HEK293 (cell line): ENCODE results near the gene PIK3R6.

Source experiments
- ATF2 ChIP-seq: fragments of 450-650 bp; formaldehyde crosslinking; IDR thresholded peaks from 2 replicates; pipeline ENCODE4 v1.5.1; 2016; ENCODE audit warnings: missing biosample characterization, missing genetic modification characterization, low read depth
- CTCF ChIP-seq: fragments of 450-650 bp; formaldehyde crosslinking; IDR thresholded peaks from 2 replicates; pipeline ENCODE4 v1.5.1; 2016; ENCODE audit warnings: missing biosample characterization, missing genetic modification characterization
- EGR2 ChIP-seq: fragments of 450-650 bp; formaldehyde crosslinking; IDR thresholded peaks from 2 replicates; pipeline ENCODE4 v1.5.1; 2016; ENCODE audit warnings: low read depth, missing biosample characterization, missing genetic modification characterization
- GLI4 ChIP-seq: fragments of 450-650 bp; formaldehyde crosslinking; IDR thresholded peaks from 2 replicates; pipeline ENCODE4 v1.5.1; 2016; ENCODE audit warnings: missing biosample characterization, missing genetic modification characterization
- PATZ1 ChIP-seq: fragments of 450-650 bp; formaldehyde crosslinking; IDR thresholded peaks from 2 replicates; pipeline ENCODE4 v1.5.1; 2016; ENCODE audit warnings: missing biosample characterization, missing genetic modification characterization
- SETDB1 ChIP-seq: IDR thresholded peaks from one replicate; pipeline ENCODE4 v1.6.1; 2017; ENCODE audit warnings: mild to moderate bottlenecking, low read length, moderate library complexity, mixed read lengths; ENCODE audit not compliant: insufficient read length
- ZNF112 ChIP-seq: fragments of 450-650 bp; formaldehyde crosslinking; IDR thresholded peaks from 2 replicates; pipeline ENCODE4 v1.5.0; 2017; ENCODE audit warnings: missing biosample characterization, missing genetic modification characterization
- ZNF114 ChIP-seq: fragments of 450-650 bp; formaldehyde crosslinking; IDR thresholded peaks from 2 replicates; pipeline ENCODE4 v1.5.0; 2017; ENCODE audit warnings: missing biosample characterization, missing genetic modification characterization
- ZNF274 ChIP-seq, 2 experiments: fragments of 200-500 bp in 1 of 2; fragments of 450-650 bp in 1 of 2; sonication (Bioruptor generic) in 1 of 2; formaldehyde crosslinking in 1 of 2; IDR thresholded peaks; 2 replicates each; pipeline versions ENCODE4 v1.5.1 to v1.6.1; 2014 to 2016; ENCODE audit warnings: borderline replicate concordance in 1 of 2, inconsistent platforms in 1 of 2, low read length in 1 of 2, missing biosample characterization in 1 of 2, missing genetic modification characterization in 1 of 2
- ZNF391 ChIP-seq: fragments of 450-650 bp; formaldehyde crosslinking; IDR thresholded peaks from 2 replicates; pipeline ENCODE4 v1.5.1; 2016; ENCODE audit warnings: low read depth, missing biosample characterization, missing genetic modification characterization, borderline replicate concordance
- ZNF426 ChIP-seq: fragments of 450-650 bp; formaldehyde crosslinking; IDR thresholded peaks from 2 replicates; pipeline ENCODE4 v1.5.1; 2017; ENCODE audit warnings: missing biosample characterization, missing genetic modification characterization, mild to moderate bottlenecking, inconsistent platforms, moderate library complexity
- ZNF48 ChIP-seq: fragments of 450-650 bp; formaldehyde crosslinking; IDR thresholded peaks from 2 replicates; pipeline ENCODE4 v1.5.1; 2016; ENCODE audit warnings: missing biosample characterization, missing genetic modification characterization
- ZNF585B ChIP-seq: fragments of 450-650 bp; formaldehyde crosslinking; IDR thresholded peaks from 2 replicates; pipeline ENCODE4 v1.5.1; 2016; ENCODE audit warnings: missing biosample characterization, missing genetic modification characterization
- ZNF830 ChIP-seq: fragments of 450-650 bp; IDR thresholded peaks from 2 replicates; pipeline ENCODE4 v1.5.0; 2018; ENCODE audit warnings: missing biosample characterization, missing genetic modification characterization, low read depth, mild to moderate bottlenecking, moderate library complexity

GRCh38 chr17:8844229-8845218 lies 22.9 kb downstream of the PIK3R6 start:
- TF ChIP-seq CTCF (tag by site-specific recombination) (no peak), ZNF112 (tag by site-specific recombination) (no peak), PATZ1 (no peak), ZNF585B (no peak), ZNF48 (tag by site-specific recombination) (no peak), ZNF274 (IDR thresholded peaks at IDR 0.05; ENCODE audit: low read length) (no peak), ZNF274 (tag by site-specific recombination; IDR thresholded peaks at IDR 0.05; ENCODE audit: borderline replicate concordance) (no peak), ATF2 (tag by site-specific recombination) (no peak), SETDB1 (no peak), ZNF830 (no peak), EGR2 (tag by site-specific recombination) (no peak), ZNF426 (tag by site-specific recombination) (no peak), ZNF114 (no peak), ZNF391 (tag by site-specific recombination) (no peak), GLI4 (tag by site-specific recombination) (no peak)
